Measurements from ENCODE around the gene F3. TPM values are rescaled to one million over a fixed set of nuclear protein-coding genes. Genes with fewer than 3 reads are reported as not detected.

The F3 gene
- total RNA-seq, 1 donor, result 18.6 TPM

GRCh38 chr1:94542088-94542870, 720 bp upstream of the F3 start:
- H3K9me3 ChIP-seq (ENCODE audit: low read depth, low read length), result no peaks in the 10 kb centered on the region
- peaks cover 24% of the 10 kb centered on the region for H3K4me1 ChIP-seq (ENCODE audit: insufficient read depth, low read length)
- peaks cover 24% of the 10 kb centered on the region for H3K27me3 ChIP-seq (ENCODE audit: insufficient read depth, low read length)
- peak overlapping the region; percentile 34 for H3K4me3 ChIP-seq (ENCODE audit: low read length)

- Histone ChIP-seq H3K4me1 (ENCODE audit: insufficient read depth, low read length) (peaks cover 24% of the 10 kb centered on the region), H3K27me3 (ENCODE audit: insufficient read depth, low read length) (peaks cover 24% of the 10 kb centered on the region), H3K9me3 (ENCODE audit: low read depth, low read length) (no peaks in the 10 kb centered on the region), H3K4me3 (ENCODE audit: low read length) (peak overlapping the region; percentile 40)
Observed at GRCh38 chr1:94540440-94541245, 916 bp downstream of the F3 start.

DNA sequence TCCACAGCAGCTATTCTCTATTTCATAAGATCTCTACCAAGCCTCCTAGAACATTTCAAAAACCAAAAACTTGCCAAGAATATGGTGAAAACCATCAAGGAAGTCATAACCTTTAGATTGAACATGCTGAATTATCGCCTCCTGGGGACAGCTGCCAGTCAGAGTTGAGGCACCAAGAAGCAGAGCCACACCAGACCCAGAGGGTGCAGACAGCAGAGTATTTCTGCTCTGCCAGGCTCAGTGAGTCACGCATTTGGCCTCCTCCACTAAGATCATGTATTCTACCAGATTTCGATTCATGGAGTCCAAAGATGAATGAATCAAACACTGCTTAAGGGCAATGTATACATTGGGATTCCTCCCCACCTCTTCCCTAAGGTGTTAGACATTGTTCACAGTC, 2.1 kb downstream of the F3 start:
- H3K4me1 ChIP-seq (ENCODE audit: insufficient read depth, low read length), result peaks cover 24% of the 10 kb centered on the region
- no peak overlapping the region for H3K4me3 ChIP-seq (ENCODE audit: low read length)
- peaks cover 24% of the 10 kb centered on the region for H3K27me3 ChIP-seq (ENCODE audit: insufficient read depth, low read length)
- no peaks in the 10 kb centered on the region for H3K9me3 ChIP-seq (ENCODE audit: low read depth, low read length)

DNA sequence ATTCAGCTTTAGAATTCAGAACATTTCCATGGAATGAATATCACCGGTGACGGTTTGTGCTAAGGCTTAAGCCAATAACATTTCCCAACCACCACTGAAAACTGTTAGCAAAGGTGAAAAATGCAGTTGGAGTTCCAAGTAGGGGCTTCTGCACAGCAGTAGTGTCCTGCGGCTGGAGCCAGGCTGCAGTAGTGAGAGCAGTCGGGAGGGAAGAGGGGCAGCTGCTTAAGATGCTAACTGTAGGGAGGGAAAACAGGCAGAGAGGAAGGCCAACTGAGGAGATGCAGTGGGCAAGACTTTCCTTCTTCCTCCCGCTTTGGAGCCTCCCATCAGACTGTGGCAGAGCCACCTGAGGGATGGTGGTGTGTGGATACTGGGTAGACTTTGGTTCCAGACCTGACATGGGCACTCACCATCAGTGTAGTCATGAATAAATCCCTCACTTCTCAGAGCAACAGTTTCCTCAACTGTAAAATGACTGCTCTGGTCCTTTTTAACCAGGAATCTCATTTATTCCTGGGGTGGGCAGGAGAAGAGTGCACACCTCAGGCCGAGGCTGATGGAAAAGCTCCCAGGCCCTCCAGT, 3.2 kb downstream of the F3 start:
- H3K9me3 ChIP-seq (ENCODE audit: low read depth, low read length), result no peaks in the 10 kb centered on the region
- H3K4me1 ChIP-seq (ENCODE audit: insufficient read depth, low read length), result peaks cover 24% of the 10 kb centered on the region
- H3K27me3 ChIP-seq (ENCODE audit: insufficient read depth, low read length), result peaks cover 20% of the 10 kb centered on the region
- H3K4me3 ChIP-seq (ENCODE audit: low read length), result no peak overlapping the region

GRCh38 chr1:94537254-94537653, 4.3 kb downstream of the F3 start:
- peaks cover 18% of the 10 kb centered on the region for H3K27me3 ChIP-seq (ENCODE audit: insufficient read depth, low read length)
- peaks cover 14% of the 10 kb centered on the region for H3K4me1 ChIP-seq (ENCODE audit: insufficient read depth, low read length)
- H3K4me3 ChIP-seq (ENCODE audit: low read length), result no peak overlapping the region
- H3K9me3 ChIP-seq (ENCODE audit: low read depth, low read length), result no peaks in the 10 kb centered on the region

DNA sequence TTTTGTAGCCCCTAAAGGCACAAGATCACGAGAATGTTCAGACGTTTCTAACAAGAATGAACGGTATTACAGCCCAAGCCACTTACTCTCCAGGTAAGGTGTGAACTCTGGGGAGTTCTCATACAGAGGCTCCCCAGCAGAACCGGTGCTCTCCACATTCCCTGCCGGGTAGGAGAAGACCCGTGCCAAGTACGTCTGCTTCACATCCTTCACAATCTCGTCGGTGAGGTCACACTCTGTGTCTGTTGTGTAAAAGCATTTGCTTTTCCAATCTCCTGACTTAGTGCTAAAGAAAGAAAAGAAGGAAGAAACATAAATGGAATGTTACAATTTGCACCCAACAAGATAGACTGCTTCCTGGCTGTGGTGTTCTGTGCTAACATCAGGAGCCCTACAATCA, 5.7 kb downstream of the F3 start:
- Histone ChIP-seq H3K27me3 (ENCODE audit: insufficient read depth, low read length) (peaks cover 14% of the 10 kb centered on the region), H3K9me3 (ENCODE audit: low read depth, low read length) (no peaks in the 10 kb centered on the region), H3K4me1 (ENCODE audit: insufficient read depth, low read length) (peaks cover 4% of the 10 kb centered on the region), H3K4me3 (ENCODE audit: low read length) (no peak overlapping the region)

GRCh38 chr1:94535095-94535494, 6.5 kb downstream of the F3 start:
- Histone ChIP-seq H3K27me3 (ENCODE audit: insufficient read depth, low read length) (peaks cover 8% of the 10 kb centered on the region), H3K9me3 (ENCODE audit: low read depth, low read length) (no peaks in the 10 kb centered on the region), H3K4me1 (ENCODE audit: insufficient read depth, low read length) (no peaks in the 10 kb centered on the region), H3K4me3 (ENCODE audit: low read length) (no peak overlapping the region)

GRCh38 chr1:94532077-94532476, 9.5 kb downstream of the F3 start:
- Histone ChIP-seq H3K9me3 (ENCODE audit: low read depth, low read length) (no peaks in the 10 kb centered on the region), H3K27me3 (ENCODE audit: insufficient read depth, low read length) (no peaks in the 10 kb centered on the region), H3K4me3 (ENCODE audit: low read length) (no peak overlapping the region), H3K4me1 (ENCODE audit: insufficient read depth, low read length) (no peaks in the 10 kb centered on the region)

- Histone ChIP-seq H3K27me3 (ENCODE audit: insufficient read depth, low read length) (no peaks in the 10 kb centered on the region), H3K9me3 (ENCODE audit: low read depth, low read length) (no peaks in the 10 kb centered on the region), H3K4me1 (ENCODE audit: insufficient read depth, low read length) (no peaks in the 10 kb centered on the region), H3K4me3 (ENCODE audit: low read length) (no peak overlapping the region)
Observed at GRCh38 chr1:94531664-94532063, 9.9 kb downstream of the F3 start.

- Histone ChIP-seq H3K27me3 (ENCODE audit: insufficient read depth, low read length) (no peaks in the 10 kb centered on the region), H3K4me3 (ENCODE audit: low read length) (no peak overlapping the region), H3K9me3 (ENCODE audit: low read depth, low read length) (no peaks in the 10 kb centered on the region), H3K4me1 (ENCODE audit: insufficient read depth, low read length) (no peaks in the 10 kb centered on the region)
Observed at GRCh38 chr1:94530373-94530878, 11.1 kb downstream of the F3 start.

GRCh38 chr1:94529416-94529815, 12.1 kb downstream of the F3 start:
- Histone ChIP-seq H3K4me3 (ENCODE audit: low read length) (no peak overlapping the region), H3K27me3 (ENCODE audit: insufficient read depth, low read length) (no peaks in the 10 kb centered on the region), H3K9me3 (ENCODE audit: low read depth, low read length) (no peaks in the 10 kb centered on the region), H3K4me1 (ENCODE audit: insufficient read depth, low read length) (no peaks in the 10 kb centered on the region)

GRCh38 chr1:94528826-94529225, 12.7 kb downstream of the F3 start:
- Histone ChIP-seq H3K4me3 (ENCODE audit: low read length) (no peak overlapping the region), H3K9me3 (ENCODE audit: low read depth, low read length) (no peaks in the 10 kb centered on the region), H3K4me1 (ENCODE audit: insufficient read depth, low read length) (no peaks in the 10 kb centered on the region), H3K27me3 (ENCODE audit: insufficient read depth, low read length) (no peaks in the 10 kb centered on the region)

DNA sequence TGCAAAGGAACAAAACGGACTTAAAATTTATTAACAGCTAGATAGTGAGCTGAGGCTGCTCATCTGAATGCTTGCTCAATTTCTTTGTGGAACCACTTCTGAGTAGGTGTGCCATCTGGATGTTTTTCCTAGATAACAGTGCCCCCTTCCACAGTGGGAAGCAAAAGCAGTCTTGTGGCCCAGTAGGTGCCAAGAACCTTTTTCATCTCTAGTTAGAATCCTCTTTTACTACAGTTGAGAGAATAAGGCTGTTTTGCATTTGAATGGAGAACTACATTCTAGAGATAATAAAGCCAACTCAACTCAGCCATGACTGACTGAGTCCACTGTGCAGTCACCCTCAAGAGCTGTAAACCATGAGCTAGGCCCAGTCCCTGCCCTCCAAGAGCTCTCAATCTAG, 13.3 kb downstream of the F3 start:
- Histone ChIP-seq H3K9me3 (ENCODE audit: low read depth, low read length) (no peaks in the 10 kb centered on the region), H3K27me3 (ENCODE audit: insufficient read depth, low read length) (no peaks in the 10 kb centered on the region), H3K4me1 (ENCODE audit: insufficient read depth, low read length) (no peaks in the 10 kb centered on the region), H3K4me3 (ENCODE audit: low read length) (no peak overlapping the region)

DNA sequence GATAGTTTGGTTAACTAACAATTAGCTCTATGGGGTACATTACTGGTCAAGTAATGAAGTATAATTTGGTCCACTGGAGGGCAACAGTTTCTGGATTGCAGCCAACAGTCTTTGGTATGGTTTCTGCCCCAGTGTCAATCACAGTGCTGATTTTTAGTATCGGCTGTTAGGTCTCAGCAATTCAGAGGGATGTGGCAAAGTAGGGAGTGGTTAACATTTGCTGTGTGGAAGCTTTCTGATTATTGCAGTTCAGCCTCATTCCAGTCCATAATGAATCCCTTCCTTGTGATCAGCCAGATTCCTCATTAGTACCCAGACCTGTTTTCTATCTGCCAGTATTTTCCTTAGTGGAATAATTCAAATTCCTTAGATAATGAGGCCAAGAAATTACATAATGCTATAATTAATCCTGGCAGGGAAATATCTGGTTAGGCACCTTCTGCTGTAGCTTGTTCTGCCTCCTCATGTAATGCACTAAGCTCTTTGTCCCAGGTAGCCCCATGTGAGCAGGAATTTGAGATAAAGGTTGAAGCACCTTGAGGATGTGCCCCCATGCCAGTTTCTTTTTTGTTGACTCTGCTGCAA, 14.0 kb downstream of the F3 start:
- Histone ChIP-seq H3K4me3 (ENCODE audit: low read length) (no peak overlapping the region), H3K9me3 (ENCODE audit: low read depth, low read length) (no peaks in the 10 kb centered on the region), H3K4me1 (ENCODE audit: insufficient read depth, low read length) (no peaks in the 10 kb centered on the region), H3K27me3 (ENCODE audit: insufficient read depth, low read length) (no peaks in the 10 kb centered on the region)

Data from mononuclear cell (primary cell).